ENCODE measurements around the gene CHSY1.
A peak's percentile ranks its signal among the peaks of the same experiment; 100 is the strongest.

Gene CHSY1

GRCh38 chr15:101243420-101243819 lies 8.4 kb downstream of the CHSY1 start:
- TF ChIP-seq CTCF (IDR thresholded peaks at IDR 0.05) = no peak
- H3K27ac ChIP-seq = peak overlapping the region in 1 of 2 donors; percentile 31
- no peak for DNase-seq (ENCODE audit: low spot score)

GRCh38 chr15:101242999-101243336 lies 8.9 kb downstream of the CHSY1 start:
- no peak overlapping the region for H3K4me3 ChIP-seq
- TF ChIP-seq CTCF (IDR thresholded peaks at IDR 0.05) = no peak
- no peak for DNase-seq (ENCODE audit: low spot score)
- peak overlapping the region in 1 of 2 donors; percentile 31 for H3K27ac ChIP-seq

More at GRCh38 chr15:101243420-101243819, 8.4 kb downstream of the CHSY1 start:
- H3K4me3 ChIP-seq = no peak overlapping the region

GRCh38 chr15:101242160-101242998 lies 9.5 kb downstream of the CHSY1 start:
- H3K27ac ChIP-seq = peak overlapping the region in 1 of 2 donors; percentile 31
- DNase-seq (ENCODE audit: low spot score) = no peak
- peak overlapping the region; percentile 1 for H3K4me3 ChIP-seq
- TF ChIP-seq CTCF (IDR thresholded peaks at IDR 0.05) = no peak

GRCh38 chr15:101240358-101240757 lies 11.5 kb downstream of the CHSY1 start:
- peak overlapping the region in 1 of 2 donors; percentile 6 for H3K27ac ChIP-seq
- no peak for DNase-seq (ENCODE audit: low spot score)
- no peak overlapping the region for H3K4me3 ChIP-seq
- no peak for TF ChIP-seq CTCF (IDR thresholded peaks at IDR 0.05)

GRCh38 chr15:101239724-101240136 lies 12.1 kb downstream of the CHSY1 start:
- no peak for TF ChIP-seq CTCF (IDR thresholded peaks at IDR 0.05)
- Histone ChIP-seq H3K4me3 (no peak overlapping the region), H3K27ac (peak overlapping the region in 1 of 2 donors; percentile 45)
- DNase-seq (ENCODE audit: low spot score) = no peak

- no peak for DNase-seq (ENCODE audit: low spot score)
- H3K4me3 ChIP-seq = no peak overlapping the region
- no peak overlapping the region for H3K27ac ChIP-seq
- TF ChIP-seq CTCF (IDR thresholded peaks at IDR 0.05) = no peak
Measured at GRCh38 chr15:101237251-101237650, 14.6 kb downstream of the CHSY1 start.

- no peak overlapping the region for H3K27ac ChIP-seq
- no peak for TF ChIP-seq CTCF (IDR thresholded peaks at IDR 0.05)
Measured at GRCh38 chr15:101233651-101234280, 18.1 kb downstream of the CHSY1 start.

More at GRCh38 chr15:101233651-101234280, 18.1 kb downstream of the CHSY1 start:
- no peak for DNase-seq (ENCODE audit: low spot score)
- H3K4me3 ChIP-seq = no peak overlapping the region
